K562 (cell line): ENCODE results near the gene HIF1A. TPM values are rescaled to one million over a fixed set of nuclear protein-coding genes. Genes with fewer than 3 reads are reported as not detected.

Source experiments
- ATAC-seq: fragments of 200-7000 bp; cut with Tn5 transposase; 3 replicates; pipeline ENCODE4 v1.9.1; 2020; ENCODE audit warnings: moderate library complexity
- BruUV-seq: library from RNA; stranded (reverse); fragments of 400-500 nt; replicated peaks from 2 replicates; lab custom pipeline; 2021; lab: Mats Ljungman, UMichigan
- CTCF ChIA-PET: fragments of 300-600 bp; formaldehyde crosslinking; extraction: SDS; loops from one replicate; lab custom pipeline; 2021; ENCODE audit warnings: low intra/inter-chr PET ratio; lab: Yijun Ruan, JAX
- POLR2A ChIA-PET: fragments of 300-600, 350-650 bp; sonication (Branson Sonifier 250); formaldehyde crosslinking; extraction: SDS; loops from one replicate; lab custom pipeline; 2021; ENCODE audit warnings: antibody characterized with exemption, inconsistent platforms; lab: Yijun Ruan, JAX
- DNase-seq, 4 experiments: peaks; one replicate each; pipeline versions ENCODE4 v3.0.0 to v3.0.0-alpha.2; 2011 to 2018; ENCODE audit warnings: low spot score in 3 of 4, mixed read lengths in 3 of 4; ENCODE audit errors: extremely low read depth in 1 of 4
- FAIRE-seq: peaks from 2 replicates; lab custom pipeline; 2011; peaks lifted over from hg19 to GRCh38; lab: Jason Lieb, UNC
- H2AFZ ChIP-seq: 2 replicates; pipeline ENCODE4 v1.6.0; 2011; ENCODE audit warnings: low read depth, low read length, control low read depth, inconsistent platforms
- H3K27ac ChIP-seq: fragments of 200-600 bp; 3 replicates; pipeline ENCODE4 v1.8.0; 2011; ENCODE audit warnings: low read depth, mild to moderate bottlenecking, control low read depth, inconsistent platforms, low read length, moderate library complexity, mixed read lengths; ENCODE audit errors: extremely low read depth
- H3K27me3 ChIP-seq, 2 experiments: fragments of 300-600 bp in 1 of 2; 2 replicates in 1 of 2; 3 replicates in 1 of 2; pipeline versions ENCODE4 v1.6.0 to v1.8.0; 2011; ENCODE audit warnings: inconsistent platforms in 2 of 2, low read length in 2 of 2, mild to moderate bottlenecking in 1 of 2, mixed read lengths in 1 of 2, moderate library complexity in 1 of 2; ENCODE audit not compliant: control insufficient read depth in 2 of 2, insufficient read depth in 2 of 2
- H3K36me3 ChIP-seq: fragments of 300-600 bp; 3 replicates; pipeline ENCODE4 v1.8.0; 2011; ENCODE audit warnings: mild to moderate bottlenecking, low read length, inconsistent platforms; ENCODE audit not compliant: control insufficient read depth, insufficient read depth
- H3K4me1 ChIP-seq, 2 experiments: fragments of 200-600 bp in 1 of 2; replicated peaks in 1 of 2; 2 replicates in 1 of 2; 3 replicates in 1 of 2; pipeline versions ENCODE4 v1.5.1 to v1.8.0; 2011; ENCODE audit warnings: inconsistent platforms in 2 of 2, low read length in 2 of 2, mild to moderate bottlenecking in 1 of 2, mixed read lengths in 1 of 2, moderate library complexity in 1 of 2; ENCODE audit not compliant: control insufficient read depth in 2 of 2, insufficient read depth in 2 of 2
- H3K4me2 ChIP-seq: 2 replicates; pipeline ENCODE4 v1.6.1; 2011; ENCODE audit warnings: low read length, control low read depth, inconsistent platforms, mixed read lengths; ENCODE audit not compliant: insufficient read depth
- H3K4me3 ChIP-seq: fragments of 200-600 bp; sonication (generic), shearing (Covaris generic); 2 replicates; pipeline ENCODE4 v1.5.1; 2016; ENCODE audit warnings: control low read depth, inconsistent platforms
- H3K79me2 ChIP-seq: fragments of 200-600 bp; 3 replicates; pipeline ENCODE4 v1.8.0; 2011; ENCODE audit warnings: low read length, inconsistent platforms; ENCODE audit not compliant: control insufficient read depth, insufficient read depth
- H3K9ac ChIP-seq, 2 experiments: 2 replicates each; pipeline versions ENCODE4 v1.6.0 to v1.6.1; 2011; ENCODE audit warnings: low read depth in 2 of 2, low read length in 2 of 2, control low read depth in 1 of 2, inconsistent platforms in 1 of 2, mild to moderate bottlenecking in 1 of 2, mixed read lengths in 1 of 2; ENCODE audit not compliant: insufficient read depth in 1 of 2
- H3K9me1 ChIP-seq: one replicate; pipeline ENCODE4 v1.6.0; 2011; ENCODE audit warnings: inconsistent platforms, mild to moderate bottlenecking, low read length, moderate library complexity; ENCODE audit not compliant: control insufficient read depth, insufficient read depth
- H3K9me3 ChIP-seq: replicated peaks from 2 replicates; pipeline ENCODE4 v1.5.1; 2011; ENCODE audit warnings: low read depth, low read length, inconsistent platforms; ENCODE audit not compliant: control insufficient read depth, insufficient read depth
- H4K20me1 ChIP-seq: replicated peaks from 2 replicates; pipeline ENCODE4 v1.6.1; 2011; ENCODE audit warnings: low read length, inconsistent platforms, mixed read lengths; ENCODE audit not compliant: control insufficient read depth, insufficient read depth
- CHD2 ChIP-seq: IDR thresholded peaks from 2 replicates; pipeline ENCODE4 v1.6.1; 2011; ENCODE audit warnings: low read depth, low read length
- CREM ChIP-seq: IDR thresholded peaks from 2 replicates; pipeline ENCODE4 v1.6.1; 2014; ENCODE audit warnings: antibody characterized with exemption, low read depth
- JUN ChIP-seq, 2 experiments: sonication (generic) in 1 of 2; formaldehyde crosslinking in 1 of 2; IDR thresholded peaks; 2 replicates each; pipeline versions ENCODE4 v1.6.1 to v1.8.0; 2012 to 2022; ENCODE audit warnings: borderline replicate concordance in 2 of 2, mild to moderate bottlenecking in 2 of 2, improper control_type of control experiment in 1 of 2, low read depth in 1 of 2, low read length in 1 of 2, missing genetic modification reagents in 1 of 2
- NR4A1 ChIP-seq, 2 experiments: fragments of 250-450 bp in 1 of 2; fragments of 450-650 bp in 1 of 2; sonication (Bioruptor Pico) in 1 of 2; IDR thresholded peaks; 2 replicates each; pipeline versions ENCODE4 v1.4.0 to v1.6.1; 2016 to 2020; ENCODE audit warnings: mild to moderate bottlenecking in 2 of 2, missing compliant biosample characterization in 1 of 2, missing genetic modification characterization in 1 of 2, moderate library complexity in 1 of 2
- SMARCE1 ChIP-seq: fragments of 450-650 bp; IDR thresholded peaks from 2 replicates; pipeline ENCODE4 v1.7.1; 2016; ENCODE audit warnings: mild to moderate bottlenecking
- ZC3H8 ChIP-seq: fragments of 450-650 bp; IDR thresholded peaks from 2 replicates; pipeline ENCODE4 v1.6.1; 2017
- ZNF695 ChIP-seq: fragments of 450-650 bp; formaldehyde crosslinking; IDR thresholded peaks from 2 replicates; pipeline ENCODE4 v1.4.0; 2020; ENCODE audit warnings: mild to moderate bottlenecking, moderate library complexity
- WGBS: fragments of 100-300 bp; shearing (Covaris generic); methylation state at CpG from one replicate; pipeline ENCODE4 v1.1.6; 2016; ENCODE audit warnings: low coverage, mixed read lengths; ENCODE audit not compliant: insufficient coverage; ENCODE audit errors: missing lambda C conversion rate; 5-methylcytosine and 5-hydroxymethylcytosine counted together
- in situ Hi-C: fragments of 300-500 bp; cut with MboI; formaldehyde crosslinking; loops from 4 replicates; pipeline ENCODE4 v1.15.0; 2018; ENCODE audit warnings: inconsistent platforms, mixed read lengths
- intact Hi-C: fragments of 100-400 bp; cut with micrococcal nuclease; formaldehyde crosslinking; loops from 2 replicates; pipeline ENCODE4 v1.14.2; 2022
- polyA plus RNA-seq, 8 experiments: library from polyadenylated mRNA; depleted of rRNA in 4 of 8; stranded (reverse) in 5 of 8; unstranded in 3 of 8; fragments of >200 nt; fragmentation: Nextera tagmentation in 2 of 8; fragmentation: Illumina TruSeq in 1 of 8; extraction: Ambion mirVana in 2 of 8; extraction: Trizol in 1 of 8; gene quantifications; 2 replicates each; pipeline versions ENCODE4 v1.2.1 to v1.2.3, GENCODE V29; 2011 to 2014; ENCODE audit warnings: inconsistent platforms in 1 of 8, missing spikeins in 1 of 8
- total RNA-seq, 7 experiments: library from RNA; depleted of rRNA in 6 of 7; stranded (reverse); fragments of >200 nt in 6 of 7; fragmentation: Illumina TruSeq in 2 of 7; extraction: Trizol in 2 of 7; gene quantifications; 2 replicates each; pipeline versions ENCODE4 v1.2.1 to v1.2.3, GENCODE V29; 2011 to 2021; ENCODE audit warnings: low replicate concordance in 1 of 7
- TF ChIP-seq, protein P1 (sequence below): sonication (generic); formaldehyde crosslinking; IDR thresholded peaks from 2 replicates; pipeline ENCODE4 v1.8.1; 2023; ENCODE audit warnings: mild to moderate bottlenecking, missing genetic modification reagents, moderate library complexity
- TF ChIP-seq, protein P2 (sequence below), 2 experiments: fragments of 450-650 bp in 1 of 2; sonication (generic) in 1 of 2; formaldehyde crosslinking; conservative IDR thresholded peaks; 2 replicates each; pipeline versions ENCODE4 v1.4.0 to v1.8.1; 2020 to 2022; ENCODE audit warnings: mild to moderate bottlenecking in 1 of 2, missing genetic modification reagents in 1 of 2
- TF ChIP-seq, protein P3 (sequence below): fragments of 250-450 bp; sonication (Bioruptor Pico); IDR thresholded peaks from 2 replicates; pipeline ENCODE4 v1.5.0; 2022; ENCODE audit warnings: mild to moderate bottlenecking
- TF ChIP-seq, protein P4 (sequence below): fragments of 450-650 bp; IDR thresholded peaks from 2 replicates; pipeline ENCODE4 v1.6.1; 2016; ENCODE audit warnings: missing biosample characterization, missing genetic modification characterization
- TF ChIP-seq, protein P5 (sequence below): fragments of 450-650 bp; IDR thresholded peaks from 2 replicates; pipeline ENCODE4 v1.6.1; 2017; ENCODE audit warnings: mild to moderate bottlenecking, moderate library complexity

HIF1A gene
- total and polyA plus RNA-seq, 9 of the 15 experiments (the other 6 are each of a cell fraction or from before 2014, with no cell fraction given): 5.9 to 35.3 (median 24.2) TPM

DNA sequence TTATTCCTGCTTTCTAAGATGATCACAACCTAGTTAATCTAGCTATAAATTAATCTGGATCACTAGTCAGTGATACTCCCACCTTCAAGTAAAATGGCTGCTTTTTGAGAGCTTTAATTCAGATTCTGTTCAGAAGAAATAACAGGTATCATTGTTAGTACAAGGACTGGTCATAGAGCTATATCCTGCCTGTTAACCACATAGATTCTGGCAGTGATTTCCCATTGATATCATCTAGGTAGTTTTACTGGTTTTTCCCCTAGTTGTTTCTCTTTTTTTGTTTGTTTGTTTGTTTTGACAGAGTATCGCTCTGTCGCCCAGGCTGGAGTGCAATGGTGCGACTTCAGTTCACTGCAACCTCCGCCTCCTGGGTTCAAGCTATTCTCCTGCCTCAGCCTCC is 39.0 kb upstream of the HIF1A start:
- no peaks in the 10 kb centered on the region; a peak in 2 of 5 replicates for H3K27me3 ChIP-seq
- no peak overlapping the region for H3K4me2 ChIP-seq
- DNase-seq (no peak), ATAC-seq (no peak), FAIRE-seq (no peak)
- no peak overlapping the region for H3K27ac ChIP-seq
- no peak overlapping the region for H3K4me3 ChIP-seq
- 61% methylated on average over 4 of the region's 4 CpGs for WGBS
- intact Hi-C loops: no loop called here
- H3K4me1 ChIP-seq: no peaks in the 10 kb centered on the region; a peak in 1 of 5 replicates
- H4K20me1 ChIP-seq: no peaks in the 10 kb centered on the region
- no peaks in the 10 kb centered on the region for H3K36me3 ChIP-seq
- H3K9me1 ChIP-seq: no peaks in the 10 kb centered on the region
- BruUV-seq: no TSS peak
- no peaks in the 10 kb centered on the region for H3K9me3 ChIP-seq
- H2AFZ ChIP-seq: no peak overlapping the region
- CTCF ChIA-PET: no interaction called here
- POLR2A ChIA-PET: no interaction called here
- no peak overlapping the region for H3K9ac ChIP-seq
- in situ Hi-C loops: no loop called here
- H3K79me2 ChIP-seq: no peaks in the 10 kb centered on the region
- TF ChIP-seq CREM (no peak), CHD2 (no peak), NR4A1 (CRISPR knock-in tag; IDR thresholded peaks at IDR 0.05) (no peak), NR4A1 (tag; IDR thresholded peaks at IDR 0.05) (no peak), JUN (IDR thresholded peaks at IDR 0.05; ENCODE audit: borderline replicate concordance, low read depth, low read length) (no peak), JUN (CRISPR knock-in tag; IDR thresholded peaks at IDR 0.05; ENCODE audit: borderline replicate concordance) (no peak), SMARCE1 (no peak), ZC3H8 (no peak), ZNF695 (CRISPR knock-in tag) (no peak)
- TF ChIP-seq, protein P1, sequence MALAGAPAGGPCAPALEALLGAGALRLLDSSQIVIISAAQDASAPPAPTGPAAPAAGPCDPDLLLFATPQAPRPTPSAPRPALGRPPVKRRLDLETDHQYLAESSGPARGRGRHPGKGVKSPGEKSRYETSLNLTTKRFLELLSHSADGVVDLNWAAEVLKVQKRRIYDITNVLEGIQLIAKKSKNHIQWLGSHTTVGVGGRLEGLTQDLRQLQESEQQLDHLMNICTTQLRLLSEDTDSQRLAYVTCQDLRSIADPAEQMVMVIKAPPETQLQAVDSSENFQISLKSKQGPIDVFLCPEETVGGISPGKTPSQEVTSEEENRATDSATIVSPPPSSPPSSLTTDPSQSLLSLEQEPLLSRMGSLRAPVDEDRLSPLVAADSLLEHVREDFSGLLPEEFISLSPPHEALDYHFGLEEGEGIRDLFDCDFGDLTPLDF: no peak
- TF ChIP-seq, protein P2, sequence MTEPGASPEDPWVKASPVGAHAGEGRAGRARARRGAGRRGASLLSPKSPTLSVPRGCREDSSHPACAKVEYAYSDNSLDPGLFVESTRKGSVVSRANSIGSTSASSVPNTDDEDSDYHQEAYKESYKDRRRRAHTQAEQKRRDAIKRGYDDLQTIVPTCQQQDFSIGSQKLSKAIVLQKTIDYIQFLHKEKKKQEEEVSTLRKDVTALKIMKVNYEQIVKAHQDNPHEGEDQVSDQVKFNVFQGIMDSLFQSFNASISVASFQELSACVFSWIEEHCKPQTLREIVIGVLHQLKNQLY (CRISPR knock-in tag; conservative IDR thresholded peaks at IDR 0.05): no peak
- TF ChIP-seq, protein P3, sequence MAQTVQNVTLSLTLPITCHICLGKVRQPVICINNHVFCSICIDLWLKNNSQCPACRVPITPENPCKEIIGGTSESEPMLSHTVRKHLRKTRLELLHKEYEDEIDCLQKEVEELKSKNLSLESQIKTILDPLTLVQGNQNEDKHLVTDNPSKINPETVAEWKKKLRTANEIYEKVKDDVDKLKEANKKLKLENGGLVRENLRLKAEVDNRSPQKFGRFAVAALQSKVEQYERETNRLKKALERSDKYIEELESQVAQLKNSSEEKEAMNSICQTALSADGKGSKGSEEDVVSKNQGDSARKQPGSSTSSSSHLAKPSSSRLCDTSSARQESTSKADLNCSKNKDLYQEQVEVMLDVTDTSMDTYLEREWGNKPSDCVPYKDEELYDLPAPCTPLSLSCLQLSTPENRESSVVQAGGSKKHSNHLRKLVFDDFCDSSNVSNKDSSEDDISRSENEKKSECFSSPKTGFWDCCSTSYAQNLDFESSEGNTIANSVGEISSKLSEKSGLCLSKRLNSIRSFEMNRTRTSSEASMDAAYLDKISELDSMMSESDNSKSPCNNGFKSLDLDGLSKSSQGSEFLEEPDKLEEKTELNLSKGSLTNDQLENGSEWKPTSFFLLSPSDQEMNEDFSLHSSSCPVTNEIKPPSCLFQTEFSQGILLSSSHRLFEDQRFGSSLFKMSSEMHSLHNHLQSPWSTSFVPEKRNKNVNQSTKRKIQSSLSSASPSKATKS (CRISPR knock-in tag): no peak
- TF ChIP-seq, protein P4, sequence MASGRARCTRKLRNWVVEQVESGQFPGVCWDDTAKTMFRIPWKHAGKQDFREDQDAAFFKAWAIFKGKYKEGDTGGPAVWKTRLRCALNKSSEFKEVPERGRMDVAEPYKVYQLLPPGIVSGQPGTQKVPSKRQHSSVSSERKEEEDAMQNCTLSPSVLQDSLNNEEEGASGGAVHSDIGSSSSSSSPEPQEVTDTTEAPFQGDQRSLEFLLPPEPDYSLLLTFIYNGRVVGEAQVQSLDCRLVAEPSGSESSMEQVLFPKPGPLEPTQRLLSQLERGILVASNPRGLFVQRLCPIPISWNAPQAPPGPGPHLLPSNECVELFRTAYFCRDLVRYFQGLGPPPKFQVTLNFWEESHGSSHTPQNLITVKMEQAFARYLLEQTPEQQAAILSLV (tag): no peak
- TF ChIP-seq, protein P5, sequence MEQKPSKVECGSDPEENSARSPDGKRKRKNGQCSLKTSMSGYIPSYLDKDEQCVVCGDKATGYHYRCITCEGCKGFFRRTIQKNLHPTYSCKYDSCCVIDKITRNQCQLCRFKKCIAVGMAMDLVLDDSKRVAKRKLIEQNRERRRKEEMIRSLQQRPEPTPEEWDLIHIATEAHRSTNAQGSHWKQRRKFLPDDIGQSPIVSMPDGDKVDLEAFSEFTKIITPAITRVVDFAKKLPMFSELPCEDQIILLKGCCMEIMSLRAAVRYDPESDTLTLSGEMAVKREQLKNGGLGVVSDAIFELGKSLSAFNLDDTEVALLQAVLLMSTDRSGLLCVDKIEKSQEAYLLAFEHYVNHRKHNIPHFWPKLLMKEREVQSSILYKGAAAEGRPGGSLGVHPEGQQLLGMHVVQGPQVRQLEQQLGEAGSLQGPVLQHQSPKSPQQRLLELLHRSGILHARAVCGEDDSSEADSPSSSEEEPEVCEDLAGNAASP: no peak
